ENCODE data around the gene SREK1IP1.
A peak's percentile ranks its signal among the peaks of the same experiment; 100 is the strongest.

SREK1IP1 gene

GRCh38 chr5:64768358-64769312, at the start of gene SREK1IP1, which contains the start of gene CWC27:
Gene SREK1IP1 (minus strand): TSS chr5:64768691. CDS start chr5:64768517, 174 bp downstream.
Gene CWC27 (plus strand): TSS chr5:64768930. CDS start chr5:64769147, 217 bp downstream.
- peak within 1 kb of the TSS; percentile 89 for H3K9ac ChIP-seq (ENCODE audit: low read length)
- H3K27me3 ChIP-seq (ENCODE audit: control insufficient read depth, insufficient read depth, low read length), result no peaks in the 10 kb centered on the region
- peak within 1 kb of the TSS; percentile 68 for H3K4me3 ChIP-seq (ENCODE audit: low read length)
- no peaks in the 10 kb centered on the region for H3K9me3 ChIP-seq (ENCODE audit: control insufficient read depth, low read length)
- H3K4me1 ChIP-seq (ENCODE audit: control insufficient read depth, insufficient read depth, low read length), result peaks cover 31% of the 10 kb centered on the region
- no peaks in the 10 kb centered on the region for H3K36me3 ChIP-seq (ENCODE audit: control insufficient read depth, insufficient read depth, low read length)

GRCh38 chr5:64818245-64818644, 49.8 kb upstream of the SREK1IP1 start:
- Histone ChIP-seq H3K27me3 (ENCODE audit: control insufficient read depth, insufficient read depth, low read length) (no peaks in the 10 kb centered on the region), H3K9me3 (ENCODE audit: control insufficient read depth, low read length) (no peaks in the 10 kb centered on the region), H3K4me1 (ENCODE audit: control insufficient read depth, insufficient read depth, low read length) (peaks cover 10% of the 10 kb centered on the region), H3K36me3 (ENCODE audit: control insufficient read depth, insufficient read depth, low read length) (no peaks in the 10 kb centered on the region), H3K9ac (ENCODE audit: low read length) (no peak overlapping the region), H3K4me3 (ENCODE audit: low read length) (no peak overlapping the region)

GRCh38 chr5:64814073-64814472, 45.6 kb upstream of the SREK1IP1 start:
- no peak overlapping the region for H3K4me3 ChIP-seq (ENCODE audit: low read length)
- no peaks in the 10 kb centered on the region for H3K9me3 ChIP-seq (ENCODE audit: control insufficient read depth, low read length)
- H3K4me1 ChIP-seq (ENCODE audit: control insufficient read depth, insufficient read depth, low read length), result peaks cover 10% of the 10 kb centered on the region
- no peak overlapping the region for H3K9ac ChIP-seq (ENCODE audit: low read length)
- no peaks in the 10 kb centered on the region for H3K36me3 ChIP-seq (ENCODE audit: control insufficient read depth, insufficient read depth, low read length)
- no peaks in the 10 kb centered on the region for H3K27me3 ChIP-seq (ENCODE audit: control insufficient read depth, insufficient read depth, low read length)

GRCh38 chr5:64811050-64811640, 42.7 kb upstream of the SREK1IP1 start:
- no peak overlapping the region for H3K4me3 ChIP-seq (ENCODE audit: low read length)
- no peak overlapping the region for H3K9ac ChIP-seq (ENCODE audit: low read length)
- no peaks in the 10 kb centered on the region for H3K36me3 ChIP-seq (ENCODE audit: control insufficient read depth, insufficient read depth, low read length)
- H3K4me1 ChIP-seq (ENCODE audit: control insufficient read depth, insufficient read depth, low read length), result peaks cover 7% of the 10 kb centered on the region
- H3K9me3 ChIP-seq (ENCODE audit: control insufficient read depth, low read length), result no peaks in the 10 kb centered on the region
- no peaks in the 10 kb centered on the region for H3K27me3 ChIP-seq (ENCODE audit: control insufficient read depth, insufficient read depth, low read length)

GRCh38 chr5:64807520-64807919, 39.0 kb upstream of the SREK1IP1 start:
- Histone ChIP-seq H3K36me3 (ENCODE audit: control insufficient read depth, insufficient read depth, low read length) (no peaks in the 10 kb centered on the region), H3K27me3 (ENCODE audit: control insufficient read depth, insufficient read depth, low read length) (no peaks in the 10 kb centered on the region), H3K4me1 (ENCODE audit: control insufficient read depth, insufficient read depth, low read length) (peaks cover 7% of the 10 kb centered on the region), H3K9ac (ENCODE audit: low read length) (peak overlapping the region; percentile 23), H3K4me3 (ENCODE audit: low read length) (no peak overlapping the region), H3K9me3 (ENCODE audit: control insufficient read depth, low read length) (no peaks in the 10 kb centered on the region)

- no peak overlapping the region for H3K4me3 ChIP-seq (ENCODE audit: low read length)
- H3K27me3 ChIP-seq (ENCODE audit: control insufficient read depth, insufficient read depth, low read length), result no peaks in the 10 kb centered on the region
- H3K9ac ChIP-seq (ENCODE audit: low read length), result no peak overlapping the region
- no peaks in the 10 kb centered on the region for H3K36me3 ChIP-seq (ENCODE audit: control insufficient read depth, insufficient read depth, low read length)
- H3K4me1 ChIP-seq (ENCODE audit: control insufficient read depth, insufficient read depth, low read length), result peaks cover 7% of the 10 kb centered on the region
- no peaks in the 10 kb centered on the region for H3K9me3 ChIP-seq (ENCODE audit: control insufficient read depth, low read length)
These were observed 38.0 kb upstream of the SREK1IP1 start for GRCh38 chr5:64806537-64806936.

- Histone ChIP-seq H3K9me3 (ENCODE audit: control insufficient read depth, low read length) (no peaks in the 10 kb centered on the region), H3K4me3 (ENCODE audit: low read length) (no peak overlapping the region), H3K27me3 (ENCODE audit: control insufficient read depth, insufficient read depth, low read length) (no peaks in the 10 kb centered on the region), H3K9ac (ENCODE audit: low read length) (no peak overlapping the region), H3K36me3 (ENCODE audit: control insufficient read depth, insufficient read depth, low read length) (no peaks in the 10 kb centered on the region), H3K4me1 (ENCODE audit: control insufficient read depth, insufficient read depth, low read length) (no peaks in the 10 kb centered on the region)
These were observed 32.4 kb upstream of the SREK1IP1 start for GRCh38 chr5:64800926-64801325.

GRCh38 chr5:64796301-64796700, 27.8 kb upstream of the SREK1IP1 start:
- Histone ChIP-seq H3K9me3 (ENCODE audit: control insufficient read depth, low read length) (no peaks in the 10 kb centered on the region), H3K27me3 (ENCODE audit: control insufficient read depth, insufficient read depth, low read length) (no peaks in the 10 kb centered on the region), H3K36me3 (ENCODE audit: control insufficient read depth, insufficient read depth, low read length) (no peaks in the 10 kb centered on the region), H3K9ac (ENCODE audit: low read length) (no peak overlapping the region), H3K4me3 (ENCODE audit: low read length) (no peak overlapping the region), H3K4me1 (ENCODE audit: control insufficient read depth, insufficient read depth, low read length) (peaks cover 5% of the 10 kb centered on the region)

GRCh38 chr5:64794053-64794770, 25.7 kb upstream of the SREK1IP1 start:
- Histone ChIP-seq H3K36me3 (ENCODE audit: control insufficient read depth, insufficient read depth, low read length) (no peaks in the 10 kb centered on the region), H3K4me1 (ENCODE audit: control insufficient read depth, insufficient read depth, low read length) (peaks cover 5% of the 10 kb centered on the region), H3K9me3 (ENCODE audit: control insufficient read depth, low read length) (no peaks in the 10 kb centered on the region), H3K27me3 (ENCODE audit: control insufficient read depth, insufficient read depth, low read length) (no peaks in the 10 kb centered on the region), H3K4me3 (ENCODE audit: low read length) (no peak overlapping the region), H3K9ac (ENCODE audit: low read length) (no peak overlapping the region)

GRCh38 chr5:64792469-64792868, 24.0 kb upstream of the SREK1IP1 start:
- Histone ChIP-seq H3K36me3 (ENCODE audit: control insufficient read depth, insufficient read depth, low read length) (no peaks in the 10 kb centered on the region), H3K4me1 (ENCODE audit: control insufficient read depth, insufficient read depth, low read length) (peaks cover 5% of the 10 kb centered on the region), H3K9ac (ENCODE audit: low read length) (no peak overlapping the region), H3K4me3 (ENCODE audit: low read length) (no peak overlapping the region), H3K27me3 (ENCODE audit: control insufficient read depth, insufficient read depth, low read length) (no peaks in the 10 kb centered on the region), H3K9me3 (ENCODE audit: control insufficient read depth, low read length) (no peaks in the 10 kb centered on the region)

- H3K4me3 ChIP-seq (ENCODE audit: low read length), result no peak overlapping the region
- H3K36me3 ChIP-seq (ENCODE audit: control insufficient read depth, insufficient read depth, low read length), result no peaks in the 10 kb centered on the region
- peaks cover 5% of the 10 kb centered on the region for H3K4me1 ChIP-seq (ENCODE audit: control insufficient read depth, insufficient read depth, low read length)
- no peaks in the 10 kb centered on the region for H3K9me3 ChIP-seq (ENCODE audit: control insufficient read depth, low read length)
- no peak overlapping the region for H3K9ac ChIP-seq (ENCODE audit: low read length)
- H3K27me3 ChIP-seq (ENCODE audit: control insufficient read depth, insufficient read depth, low read length), result no peaks in the 10 kb centered on the region
These were observed 21.7 kb upstream of the SREK1IP1 start for GRCh38 chr5:64790210-64790609.

- Histone ChIP-seq H3K9ac (ENCODE audit: low read length) (no peak overlapping the region), H3K36me3 (ENCODE audit: control insufficient read depth, insufficient read depth, low read length) (no peaks in the 10 kb centered on the region), H3K4me1 (ENCODE audit: control insufficient read depth, insufficient read depth, low read length) (peaks cover 5% of the 10 kb centered on the region), H3K27me3 (ENCODE audit: control insufficient read depth, insufficient read depth, low read length) (no peaks in the 10 kb centered on the region), H3K4me3 (ENCODE audit: low read length) (no peak overlapping the region), H3K9me3 (ENCODE audit: control insufficient read depth, low read length) (no peaks in the 10 kb centered on the region)
These were observed 21.0 kb upstream of the SREK1IP1 start for GRCh38 chr5:64789457-64789856.
